Endodermal cell (in vitro differentiated cells): ENCODE data around the gene PRPS2. TPM values are rescaled to one million over a fixed set of nuclear protein-coding genes. Genes with fewer than 3 reads are reported as not detected.

Experiments
- DNase-seq: peaks from one replicate; pipeline ENCODE4 v3.0.0-alpha.2; 2017
- H3K27ac ChIP-seq: 2 replicates; pipeline ENCODE4 v1.5.1; 2013; ENCODE audit warnings: mild to moderate bottlenecking, low read depth, low read length, moderate library complexity
- H3K27me3 ChIP-seq: 2 replicates; pipeline ENCODE4 v1.6.1; 2013; ENCODE audit warnings: mild to moderate bottlenecking, low read length, moderate library complexity; ENCODE audit not compliant: insufficient read depth, control insufficient read depth, poor library complexity, severe bottlenecking
- H3K36me3 ChIP-seq: 2 replicates; pipeline ENCODE4 v1.7.0; 2013; ENCODE audit warnings: mild to moderate bottlenecking, low read length, moderate library complexity; ENCODE audit not compliant: control insufficient read depth, insufficient read depth
- H3K4me1 ChIP-seq: one replicate; pipeline ENCODE4 v1.7.0; 2013; ENCODE audit warnings: low read length; ENCODE audit not compliant: control insufficient read depth, insufficient read depth
- H3K4me3 ChIP-seq: 2 replicates; pipeline ENCODE4 v1.5.1; 2013; ENCODE audit warnings: mild to moderate bottlenecking, low read length, moderate library complexity
- H3K9ac ChIP-seq: 2 replicates; pipeline ENCODE4 v1.6.1; 2013; ENCODE audit warnings: mild to moderate bottlenecking, low read length, moderate library complexity; ENCODE audit not compliant: poor library complexity, severe bottlenecking; ENCODE audit errors: extremely low read depth
- H3K9me3 ChIP-seq: 2 replicates; pipeline ENCODE4 v1.6.1; 2013; ENCODE audit warnings: mild to moderate bottlenecking, low read length, moderate library complexity; ENCODE audit not compliant: control insufficient read depth
- H3K27ac Mint-ChIP-seq: 2 replicates; pipeline ENCODE4 v1.8.0; 2020; ENCODE audit warnings: mixed read lengths
- H3K27me3 Mint-ChIP-seq: 2 replicates; pipeline ENCODE4 v1.8.0; 2021; ENCODE audit warnings: mild to moderate bottlenecking, mixed read lengths; ENCODE audit not compliant: insufficient read depth
- H3K36me3 Mint-ChIP-seq: 2 replicates; pipeline ENCODE4 v1.8.0; 2020; ENCODE audit warnings: low read depth, mixed read lengths
- H3K4me1 Mint-ChIP-seq: 2 replicates; pipeline ENCODE4 v1.8.0; 2020; ENCODE audit warnings: mixed read lengths
- H3K4me3 Mint-ChIP-seq: 2 replicates; pipeline ENCODE4 v1.8.0; 2020; ENCODE audit warnings: mild to moderate bottlenecking, moderate library complexity, mixed read lengths
- H3K9me3 Mint-ChIP-seq: 2 replicates; pipeline ENCODE4 v1.8.0; 2020; ENCODE audit warnings: mild to moderate bottlenecking, mixed read lengths
- CTCF ChIP-seq: fragments of 200-600 bp; sonication (generic); conservative IDR thresholded peaks from 2 replicates; pipeline ENCODE4 v1.5.0; 2021; ENCODE audit warnings: antibody characterized with exemption, mild to moderate bottlenecking
- WGBS, 2 experiments: methylation state at CpG; one replicate each; pipeline versions ENCODE4 v1.1.5 to v1.1.7; 2013; ENCODE audit warnings: missing lambda C conversion rate in 2 of 2, mixed read lengths in 1 of 2; ENCODE audit not compliant: insufficient coverage in 1 of 2, insufficient read length in 1 of 2; 5-methylcytosine and 5-hydroxymethylcytosine counted together
- long read RNA-seq, 4 experiments: library from polyadenylated mRNA in 2 of 4; library from RNA in 1 of 4; library from capped mRNA in 1 of 4; stranded (forward) in 3 of 4; unstranded in 1 of 4; transcript quantifications; one replicate each; pipeline ENCODE4 v2.0.0, GENCODE V29; 2020 to 2021; ENCODE audit warnings: inconsistent platforms in 1 of 4
- polyA plus RNA-seq, 2 experiments: library from polyadenylated mRNA; stranded (reverse); fragments of 50-300 nt; gene quantifications; one replicate each; pipeline ENCODE4 v1.2.3, GENCODE V29; 2013
- total RNA-seq, 2 donors: library from RNA; stranded (reverse); fragmentation: NEBNext Ultra II Directional in 1 of 2; extraction: Animal tissue kit (Norgen Biotek cat#: 25700) in 1 of 2; gene quantifications; 2 replicates in 1 of 2; 3 replicates in 1 of 2; pipeline ENCODE4 v1.2.1, GENCODE V29; 2021

The PRPS2 gene
- total RNA-seq: 10 to 100 TPM; 12.4 to 17.2 TPM
- polyA plus RNA-seq (2013, experiment 1 of 2): 22.2 TPM
- polyA plus RNA-seq (2013, experiment 2 of 2): 22.5 TPM
- long read RNA-seq, experiment 1, partial matches to known transcripts: 2 of 6 reads
- long read RNA-seq, experiment 1, other reads (novel, unspliced or antisense): 1 of 6 reads
- long read RNA-seq, experiment 2, transcript PRPS2-202 (7 exons, 2,511 nt): major isoform, 8 of 10 reads
- long read RNA-seq, experiment 2, partial matches to known transcripts: 0 of 10 reads
- long read RNA-seq, experiment 2, other reads (novel, unspliced or antisense): 1 of 10 reads
- long read RNA-seq, experiment 3, transcript PRPS2-203 (7 exons, 1,348 nt): minor isoform, 7 of 88 reads
- long read RNA-seq, experiment 3, transcript PRPS2-202 (7 exons, 2,511 nt): major isoform, 76 of 88 reads
- long read RNA-seq, experiment 3, partial matches to known transcripts: 3 of 88 reads
- long read RNA-seq, experiment 3, other reads (novel, unspliced or antisense): 1 of 88 reads
- long read RNA-seq, experiment 4, partial matches to known transcripts: 1 of 3 reads
- long read RNA-seq, experiment 4, other reads (novel, unspliced or antisense): 0 of 3 reads

DNA sequence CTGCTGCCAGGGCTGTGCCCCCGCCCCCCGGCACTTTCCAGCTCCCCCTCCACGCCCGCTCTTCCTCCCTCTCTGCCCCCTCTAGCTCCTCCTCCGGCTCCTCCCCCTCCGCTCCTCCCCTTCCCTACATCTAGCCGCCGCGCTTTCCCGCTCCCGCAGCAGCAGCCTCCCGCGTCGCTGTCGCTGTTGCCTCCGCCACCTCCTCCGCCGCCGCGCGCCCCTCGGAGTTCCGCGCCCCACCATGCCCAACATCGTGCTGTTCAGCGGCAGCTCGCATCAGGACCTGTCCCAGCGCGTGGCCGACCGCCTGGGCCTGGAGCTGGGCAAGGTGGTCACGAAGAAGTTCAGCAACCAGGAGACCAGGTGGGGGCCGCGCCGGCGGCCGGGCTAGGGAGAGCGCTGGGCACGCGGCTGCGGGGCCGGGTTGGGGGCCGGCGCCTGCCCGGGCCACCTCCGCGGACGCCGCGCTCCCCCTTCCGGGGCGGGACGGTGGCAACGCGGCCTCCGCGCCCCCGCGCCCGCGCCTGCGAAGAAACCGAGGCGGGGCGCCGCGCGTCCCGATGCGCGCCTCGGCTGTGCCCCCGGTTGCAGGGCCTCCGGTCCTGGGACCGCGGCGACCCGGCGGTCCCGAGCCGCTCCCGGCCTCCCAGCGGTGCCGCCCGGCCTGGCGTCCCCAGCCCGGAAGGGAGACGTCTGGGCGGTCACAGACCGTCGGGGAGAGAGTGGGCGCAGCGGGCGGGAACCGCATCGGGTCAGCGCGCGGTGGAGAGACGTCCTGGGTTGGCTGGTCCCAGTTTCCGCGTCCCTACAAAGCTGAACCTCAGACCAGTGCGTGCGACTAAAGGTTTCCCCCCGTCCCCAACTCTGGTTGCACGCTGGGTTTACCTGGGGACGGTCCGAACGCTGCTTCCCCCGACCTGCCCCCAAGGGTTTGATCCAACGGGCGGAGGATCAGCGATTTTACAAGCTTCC lies at the start of gene PRPS2:
TSS of gene PRPS2 (plus strand) at position 156 of the 972 bp plus-strand sequence. CDS start at position 242, 86 bp downstream.
- DNase-seq: peak; percentile 84
- TF ChIP-seq CTCF: no peak
- H3K27ac Mint-ChIP-seq: no peak within 1 kb of the TSS
- Histone ChIP-seq H3K4me1 (no peaks in the 10 kb centered on the region), H3K4me3 (peak within 1 kb of the TSS; percentile 72), H3K9ac (no peak within 1 kb of the TSS), H3K27me3 (peaks cover 57% of the 10 kb centered on the region), H3K27ac (no peak within 1 kb of the TSS), H3K36me3 (no peaks in the 10 kb centered on the region), H3K9me3 (no peaks in the 10 kb centered on the region)
- peak within 1 kb of the TSS; percentile 68 for H3K4me3 Mint-ChIP-seq
- no peaks in the 10 kb centered on the region for H3K4me1 Mint-ChIP-seq
- WGBS, 2 experiments: 0 to 1% methylated on average over 1 to 113 of the region's 113 CpGs
- H3K9me3 Mint-ChIP-seq: peaks cover 50% of the 10 kb centered on the region
- peaks cover 47% of the 10 kb centered on the region for H3K27me3 Mint-ChIP-seq
- peaks cover 2% of the 10 kb centered on the region for H3K36me3 Mint-ChIP-seq

DNA sequence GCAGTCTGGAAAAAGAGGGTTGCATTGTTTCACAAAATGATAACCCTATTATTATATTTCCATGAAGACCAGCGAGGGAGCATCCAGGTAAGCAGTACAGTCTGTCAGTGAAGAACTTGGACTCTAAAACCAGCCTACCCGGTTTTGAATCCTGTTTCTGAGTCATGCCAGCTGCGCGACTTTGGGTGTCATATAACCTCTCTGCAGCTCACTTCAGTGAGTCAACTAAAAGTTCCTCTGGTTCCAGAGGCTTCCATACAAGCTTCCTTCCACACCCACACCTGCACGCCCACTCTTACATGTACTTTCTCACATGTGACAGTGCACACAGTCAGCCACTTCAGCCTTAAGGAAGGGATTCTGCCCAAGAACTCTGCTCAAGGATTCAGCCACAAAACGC lies 49.8 kb upstream of the PRPS2 start:
- H3K27me3 Mint-ChIP-seq: peaks cover 2% of the 10 kb centered on the region
- H3K4me1 Mint-ChIP-seq: no peaks in the 10 kb centered on the region
- H3K36me3 Mint-ChIP-seq: no peaks in the 10 kb centered on the region
- no peak for TF ChIP-seq CTCF
- no peak for DNase-seq
- no peaks in the 10 kb centered on the region for H3K27me3 ChIP-seq
- no peak overlapping the region for H3K4me3 ChIP-seq
- WGBS, 2 experiments: 85 to 100% methylated on average over 1 to 6 of the region's 6 CpGs
- peaks cover 51% of the 10 kb centered on the region for H3K9me3 Mint-ChIP-seq
- no peaks in the 10 kb centered on the region for H3K4me1 ChIP-seq
- no peak overlapping the region for H3K27ac Mint-ChIP-seq
- no peaks in the 10 kb centered on the region for H3K36me3 ChIP-seq
- H3K9me3 ChIP-seq: no peaks in the 10 kb centered on the region
- no peak overlapping the region for H3K27ac ChIP-seq
- no peak overlapping the region for H3K9ac ChIP-seq
- no peak overlapping the region for H3K4me3 Mint-ChIP-seq

DNA sequence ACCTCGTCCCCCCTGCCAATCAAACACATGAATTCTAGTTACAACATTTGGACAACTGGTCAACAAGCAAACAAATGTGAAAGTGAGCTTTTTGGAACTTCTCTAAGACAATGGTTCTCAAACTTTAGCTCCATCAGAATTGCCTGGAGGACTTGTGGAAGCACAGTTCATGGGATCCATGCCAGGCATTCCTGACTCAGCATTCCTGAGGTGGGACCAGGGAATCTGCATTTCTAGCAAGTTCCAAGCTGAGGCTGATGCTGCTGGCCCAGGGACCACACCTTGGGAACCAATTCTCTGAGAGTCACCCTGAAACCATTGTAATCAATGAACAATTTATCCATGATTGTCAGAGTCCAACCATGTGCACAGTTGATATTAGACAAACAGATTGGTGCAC lies 43.8 kb upstream of the PRPS2 start:
- Mint-ChIP-seq H3K4me3 (no peak overlapping the region), H3K36me3 (no peaks in the 10 kb centered on the region), H3K27me3 (no peaks in the 10 kb centered on the region), H3K27ac (no peak overlapping the region), H3K4me1 (no peaks in the 10 kb centered on the region), H3K9me3 (peaks cover 61% of the 10 kb centered on the region)
- H3K9ac ChIP-seq: no peak overlapping the region
- WGBS, 2 experiments: 100% methylated on average over 1 of the region's 1 CpG; no CpG with 5 or more reads in 1 of the 2 experiments
- H3K9me3 ChIP-seq: no peaks in the 10 kb centered on the region
- H3K27me3 ChIP-seq: no peaks in the 10 kb centered on the region
- H3K4me3 ChIP-seq: no peak overlapping the region
- H3K27ac ChIP-seq: no peak overlapping the region
- no peaks in the 10 kb centered on the region for H3K36me3 ChIP-seq
- no peak for DNase-seq
- H3K4me1 ChIP-seq: no peaks in the 10 kb centered on the region
- TF ChIP-seq CTCF: no peak
